BLaER1 treated with 17β-estradiol and CSF1 and Interleukin-3, amounts not matched to agents 10 nM and 100 nM (cell line): Measurements from ENCODE around the gene ZBTB20.

Experiments used
- H3K27ac ChIP-seq, 11 experiments: shearing (Covaris generic); formaldehyde crosslinking; 2 replicates each; pipeline ENCODE4 v1.8.1; 2022
- H3K27me3 ChIP-seq, 11 experiments: shearing (Covaris generic); formaldehyde crosslinking; 2 replicates each; pipeline ENCODE4 v1.8.1; 2022
- H3K36me3 ChIP-seq, 11 experiments: shearing (Covaris generic); formaldehyde crosslinking; 2 replicates each; pipeline ENCODE4 v1.8.1; 2022
- H3K4me1 ChIP-seq, 10 experiments: shearing (Covaris generic); formaldehyde crosslinking; 2 replicates each; pipeline ENCODE4 v1.8.1; 2022
- H3K4me2 ChIP-seq, 11 experiments: shearing (Covaris generic); formaldehyde crosslinking; 2 replicates each; pipeline ENCODE4 v1.8.1; 2022
- H3K4me3 ChIP-seq, 10 experiments: shearing (Covaris generic); formaldehyde crosslinking; 2 replicates each; pipeline ENCODE4 v1.8.1; 2022
- H3K9ac ChIP-seq, 11 experiments: shearing (Covaris generic); formaldehyde crosslinking; 2 replicates each; pipeline ENCODE4 v1.8.1; 2022
- H3K9me3 ChIP-seq, 11 experiments: shearing (Covaris generic); formaldehyde crosslinking; replicated peaks in 1 of 11; 2 replicates each; pipeline ENCODE4 v1.8.1; 2022
- H4K20me1 ChIP-seq, 11 experiments: shearing (Covaris generic); formaldehyde crosslinking; 2 replicates each; pipeline ENCODE4 v1.8.1; 2022
- Cebpa-rat ChIP-seq, 11 experiments: shearing (Covaris generic); IDR thresholded peaks; 2 replicates each; pipeline ENCODE4 v1.8.1; 2022

The ZBTB20 gene

DNA sequence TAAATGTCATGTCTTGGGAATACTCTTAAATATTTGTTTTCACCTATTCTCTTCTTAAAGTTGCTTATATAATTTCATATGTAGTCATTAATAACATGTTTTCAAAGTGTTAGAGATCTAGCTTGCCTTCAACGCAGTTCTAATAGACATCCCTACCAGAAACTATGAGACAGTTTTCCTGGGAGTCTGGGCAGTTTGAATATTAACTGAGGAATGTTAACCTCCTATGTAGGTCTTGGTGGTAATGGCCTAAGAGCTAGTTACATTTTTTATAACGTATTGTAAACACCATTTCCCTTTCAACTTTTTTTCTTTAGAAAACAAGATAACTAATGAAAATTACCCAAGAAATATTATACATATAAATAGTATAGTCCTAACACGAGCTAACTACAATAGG is 525.1 kb downstream of the ZBTB20 start:
- Histone ChIP-seq H4K20me1 (no peaks in the 10 kb centered on the region), H3K9ac (no peak overlapping the region), H3K4me3 (no peak overlapping the region), H3K9me3 (no peaks in the 10 kb centered on the region), H3K4me2 (no peak overlapping the region), H3K4me1 (peaks cover 0 to 35% (median 0%) of the 10 kb centered on the region in 10 experiments; a peak in 7 of 20 replicates), H3K27me3 (no peaks in the 10 kb centered on the region), H3K27ac (no peak overlapping the region), H3K36me3 (no peaks in the 10 kb centered on the region)
- no peak for TF ChIP-seq Cebpa-rat (IDR thresholded peaks at IDR 0.05)

- Histone ChIP-seq H3K4me3 (no peak overlapping the region), H3K36me3 (no peaks in the 10 kb centered on the region), H3K4me1 (peaks cover 0 to 25% (median 0%) of the 10 kb centered on the region in 10 experiments; a peak in 7 of 20 replicates), H4K20me1 (no peaks in the 10 kb centered on the region), H3K27ac (no peak overlapping the region), H3K9ac (no peak overlapping the region), H3K9me3 (no peaks in the 10 kb centered on the region), H3K27me3 (no peaks in the 10 kb centered on the region), H3K4me2 (no peak overlapping the region)
- TF ChIP-seq Cebpa-rat (IDR thresholded peaks at IDR 0.05): no peak
Observed at GRCh38 chr3:114619771-114620170, 527.3 kb downstream of the ZBTB20 start.

- Histone ChIP-seq H3K9me3 (no peaks in the 10 kb centered on the region), H3K27me3 (no peaks in the 10 kb centered on the region), H3K4me2 (no peak overlapping the region), H4K20me1 (no peaks in the 10 kb centered on the region), H3K4me3 (no peak overlapping the region), H3K9ac (no peak overlapping the region), H3K36me3 (no peaks in the 10 kb centered on the region), H3K4me1 (no peaks in the 10 kb centered on the region), H3K27ac (no peak overlapping the region)
- no peak for TF ChIP-seq Cebpa-rat (IDR thresholded peaks at IDR 0.05)
Observed at GRCh38 chr3:114615523-114616085, 531.5 kb downstream of the ZBTB20 start.

- no peaks in the 10 kb centered on the region for H4K20me1 ChIP-seq
- no peaks in the 10 kb centered on the region for H3K27me3 ChIP-seq
- H3K36me3 ChIP-seq: no peaks in the 10 kb centered on the region
- H3K4me2 ChIP-seq: no peak overlapping the region
- H3K4me3 ChIP-seq: no peak overlapping the region
- no peak overlapping the region for H3K9ac ChIP-seq
- no peak for TF ChIP-seq Cebpa-rat (IDR thresholded peaks at IDR 0.05)
- H3K27ac ChIP-seq: no peak overlapping the region
- no peaks in the 10 kb centered on the region for H3K9me3 ChIP-seq
- no peaks in the 10 kb centered on the region for H3K4me1 ChIP-seq
Observed at GRCh38 chr3:114609973-114610630, 537.0 kb downstream of the ZBTB20 start.

GRCh38 chr3:114608293-114608692 is 538.8 kb downstream of the ZBTB20 start:
- no peaks in the 10 kb centered on the region for H4K20me1 ChIP-seq
- no peak overlapping the region for H3K4me3 ChIP-seq
- no peak overlapping the region for H3K4me2 ChIP-seq
- H3K9me3 ChIP-seq: no peaks in the 10 kb centered on the region
- TF ChIP-seq Cebpa-rat (IDR thresholded peaks at IDR 0.05): no peak
- H3K27ac ChIP-seq: no peak overlapping the region
- H3K4me1 ChIP-seq: no peaks in the 10 kb centered on the region
- no peaks in the 10 kb centered on the region for H3K36me3 ChIP-seq
- no peaks in the 10 kb centered on the region for H3K27me3 ChIP-seq
- H3K9ac ChIP-seq: no peak overlapping the region

DNA sequence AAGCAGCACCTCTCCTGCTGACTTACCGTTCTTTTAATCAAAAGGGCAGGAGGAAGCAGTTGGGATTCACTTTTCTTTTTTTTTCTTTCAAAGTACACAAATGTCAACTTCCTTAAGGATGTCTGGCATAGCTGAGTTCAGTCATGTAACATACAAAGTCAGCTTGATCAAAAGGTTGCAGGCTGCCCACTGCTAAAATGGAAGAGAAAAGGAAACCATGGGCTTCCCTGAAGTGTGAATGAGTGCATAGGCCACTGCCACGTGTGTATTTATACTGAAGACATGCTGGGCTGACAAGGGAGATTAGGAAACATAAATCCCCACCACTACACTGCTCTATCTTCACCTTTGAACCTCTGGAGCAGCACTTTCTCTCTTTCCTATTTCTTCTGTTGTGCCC is 540.8 kb downstream of the ZBTB20 start:
- no peak for TF ChIP-seq Cebpa-rat (IDR thresholded peaks at IDR 0.05)

DNA sequence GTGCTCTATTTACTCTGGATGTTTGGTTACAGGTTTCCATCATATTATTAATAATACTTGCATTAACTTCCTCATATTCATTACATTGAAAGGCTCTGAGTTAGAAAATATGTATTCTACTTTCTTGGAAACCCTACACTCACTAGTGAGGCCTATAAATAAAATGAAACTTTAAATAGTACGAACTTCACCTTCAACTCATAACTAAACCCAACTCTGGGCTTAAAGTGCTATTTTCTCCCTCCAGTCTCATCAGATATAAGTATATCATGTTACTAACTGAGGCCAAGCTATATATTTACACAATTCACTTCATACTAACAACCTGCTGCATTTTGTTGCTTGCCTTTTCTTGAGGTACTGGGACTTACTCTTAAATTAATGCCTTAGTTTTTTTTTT is 546.5 kb downstream of the ZBTB20 start:
- H3K27ac ChIP-seq: no peak overlapping the region
- no peak overlapping the region for H3K4me2 ChIP-seq
- H3K4me3 ChIP-seq: no peak overlapping the region
- no peaks in the 10 kb centered on the region for H4K20me1 ChIP-seq
- H3K9me3 ChIP-seq: no peaks in the 10 kb centered on the region
- H3K9ac ChIP-seq: no peak overlapping the region
- TF ChIP-seq Cebpa-rat (IDR thresholded peaks at IDR 0.05): no peak
- no peaks in the 10 kb centered on the region for H3K27me3 ChIP-seq
- no peaks in the 10 kb centered on the region for H3K36me3 ChIP-seq
- H3K4me1 ChIP-seq: no peaks in the 10 kb centered on the region

More for the DNA sequence above, 540.8 kb downstream of the ZBTB20 start:
- Histone ChIP-seq H3K4me3 (no peak overlapping the region), H3K9ac (no peak overlapping the region), H3K9me3 (no peaks in the 10 kb centered on the region), H3K4me1 (no peaks in the 10 kb centered on the region), H3K27ac (no peak overlapping the region), H3K27me3 (no peaks in the 10 kb centered on the region), H3K36me3 (no peaks in the 10 kb centered on the region), H4K20me1 (no peaks in the 10 kb centered on the region), H3K4me2 (no peak overlapping the region)

GRCh38 chr3:114597871-114598270 is 549.2 kb downstream of the ZBTB20 start:
- Histone ChIP-seq H3K9me3 (no peaks in the 10 kb centered on the region), H3K4me1 (no peaks in the 10 kb centered on the region), H4K20me1 (no peaks in the 10 kb centered on the region), H3K4me2 (no peak overlapping the region), H3K4me3 (no peak overlapping the region), H3K36me3 (no peaks in the 10 kb centered on the region), H3K27me3 (no peaks in the 10 kb centered on the region), H3K27ac (no peak overlapping the region), H3K9ac (no peak overlapping the region)
- no peak for TF ChIP-seq Cebpa-rat (IDR thresholded peaks at IDR 0.05)

DNA sequence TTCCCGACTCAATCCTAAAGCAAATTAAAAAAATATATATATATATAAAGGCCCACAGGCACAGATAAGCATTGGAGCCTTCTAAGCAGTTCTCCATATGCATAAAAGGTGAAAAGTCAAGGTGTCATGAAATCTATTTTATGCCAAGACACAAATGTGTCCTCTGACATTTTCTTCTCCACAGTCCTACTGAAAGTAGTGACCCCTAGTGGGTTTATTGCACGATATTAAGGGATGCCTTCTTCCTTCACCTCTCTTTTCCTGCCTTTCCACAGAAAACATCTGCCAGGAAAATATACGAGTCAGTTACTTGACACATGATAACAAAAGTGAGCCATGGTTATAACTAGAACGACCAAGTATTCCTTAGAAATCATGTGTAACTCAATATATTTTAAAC is 550.1 kb downstream of the ZBTB20 start:
- Histone ChIP-seq H3K9me3 (no peaks in the 10 kb centered on the region), H4K20me1 (no peaks in the 10 kb centered on the region), H3K4me2 (no peak overlapping the region), H3K27me3 (no peaks in the 10 kb centered on the region), H3K27ac (no peak overlapping the region), H3K4me3 (no peak overlapping the region), H3K9ac (no peak overlapping the region), H3K4me1 (no peaks in the 10 kb centered on the region), H3K36me3 (no peaks in the 10 kb centered on the region)
- no peak for TF ChIP-seq Cebpa-rat (IDR thresholded peaks at IDR 0.05)

- H4K20me1 ChIP-seq: no peaks in the 10 kb centered on the region
- no peaks in the 10 kb centered on the region for H3K4me1 ChIP-seq
- no peak overlapping the region for H3K9ac ChIP-seq
- H3K4me3 ChIP-seq: no peak overlapping the region
- H3K27ac ChIP-seq: no peak overlapping the region
- TF ChIP-seq Cebpa-rat (IDR thresholded peaks at IDR 0.05): no peak
- no peaks in the 10 kb centered on the region for H3K36me3 ChIP-seq
- no peaks in the 10 kb centered on the region for H3K27me3 ChIP-seq
- H3K9me3 ChIP-seq: no peaks in the 10 kb centered on the region
- H3K4me2 ChIP-seq: no peak overlapping the region
Observed at GRCh38 chr3:114596147-114596546, 550.9 kb downstream of the ZBTB20 start.
